Neural progenitor cell (in vitro differentiated cells): ENCODE measurements around the gene TP53BP1. TPM values are rescaled to one million over a fixed set of nuclear protein-coding genes. Genes with fewer than 3 reads are reported as not detected.

ENCODE experiments used
- DNase-seq: peaks from one replicate; pipeline ENCODE4 v3.0.0-alpha.2; 2016; ENCODE audit warnings: low spot score
- H2AFZ ChIP-seq: fragments of 200-600 bp; sonication (generic); replicated peaks from 2 replicates; pipeline ENCODE4 v1.6.1; 2016; ENCODE audit warnings: antibody characterized with exemption
- H3F3A ChIP-seq: fragments of 200-600 bp; sonication (generic); 2 replicates; pipeline ENCODE4 v1.6.1; 2016; ENCODE audit warnings: antibody characterized with exemption, low read depth
- H3K27ac ChIP-seq: fragments of 200-600 bp; sonication (generic); 2 replicates; pipeline ENCODE4 v1.5.1; 2016; ENCODE audit warnings: mild to moderate bottlenecking
- H3K27me3 ChIP-seq: fragments of 200-600 bp; sonication (generic); 2 replicates; pipeline ENCODE4 v1.6.1; 2016; ENCODE audit warnings: mild to moderate bottlenecking, moderate library complexity
- H3K36me3 ChIP-seq: fragments of 200-600 bp; sonication (generic); 2 replicates; pipeline ENCODE4 v1.5.1; 2016
- H3K4me1 ChIP-seq: fragments of 200-600 bp; sonication (generic); 2 replicates; pipeline ENCODE4 v1.6.1; 2016; ENCODE audit warnings: mixed run types
- H3K4me2 ChIP-seq: fragments of 200-600 bp; sonication (generic); 2 replicates; pipeline ENCODE4 v1.6.1; 2016
- H3K4me3 ChIP-seq: fragments of 200-600 bp; sonication (generic); 2 replicates; pipeline ENCODE4 v1.5.1; 2016
- H3K79me2 ChIP-seq: fragments of 200-600 bp; sonication (generic); 2 replicates; pipeline ENCODE4 v1.6.1; 2016; ENCODE audit warnings: low read depth
- H3K9ac ChIP-seq: fragments of 200-600 bp; sonication (generic); 2 replicates; pipeline ENCODE4 v1.6.1; 2016
- H3K9me3 ChIP-seq: fragments of 200-600 bp; sonication (generic); 2 replicates; pipeline ENCODE4 v1.5.1; 2016; ENCODE audit warnings: low read depth
- H4K20me1 ChIP-seq: fragments of 200-600 bp; sonication (generic); 2 replicates; pipeline ENCODE4 v1.6.1; 2016; ENCODE audit warnings: low read depth
- H3K27ac Mint-ChIP-seq: 3 replicates; pipeline ENCODE4 v1.8.0; 2021; ENCODE audit warnings: mixed read lengths
- H3K27me3 Mint-ChIP-seq: 2 replicates; pipeline ENCODE4 v1.8.0; 2022; ENCODE audit warnings: low read depth, mild to moderate bottlenecking, inconsistent platforms, moderate library complexity, mixed read lengths; ENCODE audit not compliant: insufficient read depth
- H3K36me3 Mint-ChIP-seq: 3 replicates; pipeline ENCODE4 v1.8.0; 2021; ENCODE audit warnings: mixed read lengths
- H3K4me1 Mint-ChIP-seq: 3 replicates; pipeline ENCODE4 v1.8.0; 2021; ENCODE audit warnings: mixed read lengths
- H3K4me3 Mint-ChIP-seq: 3 replicates; pipeline ENCODE4 v1.8.0; 2021; ENCODE audit warnings: mild to moderate bottlenecking, moderate library complexity, mixed read lengths
- H3K9me3 Mint-ChIP-seq: 3 replicates; pipeline ENCODE4 v1.8.0; 2020; ENCODE audit warnings: mixed read lengths
- EZH2 ChIP-seq: fragments of 200-600 bp; sonication (generic); IDR thresholded peaks from 2 replicates; pipeline ENCODE4 v1.6.1; 2017; ENCODE audit warnings: antibody characterized with exemption, mild to moderate bottlenecking, moderate library complexity
- EZH2phosphoT487 ChIP-seq: fragments of 200-600 bp; sonication (generic); IDR thresholded peaks from 2 replicates; pipeline ENCODE4 v1.6.1; 2017; ENCODE audit warnings: antibody characterized with exemption
- total RNA-seq: library from RNA; depleted of rRNA; stranded (reverse); fragments of >200 nt; gene quantifications from 2 replicates; pipeline ENCODE4 v1.2.3, GENCODE V29; 2015; ENCODE audit warnings: low replicate concordance
- TF ChIP-seq, protein P1 (sequence below): fragments of 200-600 bp; sonication (generic); IDR thresholded peaks from 2 replicates; pipeline ENCODE4 v1.5.1; 2017; ENCODE audit warnings: antibody characterized with exemption, mild to moderate bottlenecking

The TP53BP1 gene
- total RNA-seq, 1 donor from 2014 or later: 66.5 TPM

DNA sequence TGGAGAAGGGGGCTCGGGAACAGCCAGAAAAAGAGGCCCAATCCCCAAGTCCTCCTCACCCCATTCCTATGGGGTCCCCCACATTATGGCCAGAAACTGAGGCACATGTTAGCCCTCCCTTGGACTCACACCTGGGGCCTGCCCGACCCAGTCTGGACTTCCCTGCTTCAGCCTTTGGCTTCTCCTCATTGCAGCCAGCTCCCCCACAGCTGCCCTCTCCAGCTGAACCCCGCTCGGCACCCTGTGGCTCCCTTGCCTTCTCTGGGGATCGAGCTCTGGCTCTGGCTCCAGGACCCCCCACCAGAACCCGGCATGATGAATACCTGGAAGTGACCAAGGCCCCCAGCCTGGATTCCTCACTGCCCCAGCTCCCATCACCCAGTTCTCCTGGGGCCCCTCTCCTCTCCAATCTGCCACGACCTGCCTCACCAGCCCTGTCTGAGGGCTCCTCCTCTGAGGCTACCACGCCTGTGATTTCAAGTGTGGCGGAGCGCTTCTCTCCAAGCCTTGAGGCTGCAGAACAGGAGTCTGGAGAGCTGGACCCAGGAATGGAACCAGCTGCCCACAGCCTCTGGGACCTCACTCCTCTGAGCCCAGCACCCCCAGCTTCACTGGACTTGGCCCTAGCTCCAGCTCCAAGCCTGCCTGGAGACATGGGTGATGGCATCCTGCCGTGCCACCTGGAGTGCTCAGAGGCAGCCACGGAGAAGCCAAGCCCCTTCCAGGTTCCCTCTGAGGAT, 35.0 kb upstream of the TP53BP1 start:
- H2AFZ ChIP-seq: no peak overlapping the region
- no peak for DNase-seq
- TF ChIP-seq, protein P1, sequence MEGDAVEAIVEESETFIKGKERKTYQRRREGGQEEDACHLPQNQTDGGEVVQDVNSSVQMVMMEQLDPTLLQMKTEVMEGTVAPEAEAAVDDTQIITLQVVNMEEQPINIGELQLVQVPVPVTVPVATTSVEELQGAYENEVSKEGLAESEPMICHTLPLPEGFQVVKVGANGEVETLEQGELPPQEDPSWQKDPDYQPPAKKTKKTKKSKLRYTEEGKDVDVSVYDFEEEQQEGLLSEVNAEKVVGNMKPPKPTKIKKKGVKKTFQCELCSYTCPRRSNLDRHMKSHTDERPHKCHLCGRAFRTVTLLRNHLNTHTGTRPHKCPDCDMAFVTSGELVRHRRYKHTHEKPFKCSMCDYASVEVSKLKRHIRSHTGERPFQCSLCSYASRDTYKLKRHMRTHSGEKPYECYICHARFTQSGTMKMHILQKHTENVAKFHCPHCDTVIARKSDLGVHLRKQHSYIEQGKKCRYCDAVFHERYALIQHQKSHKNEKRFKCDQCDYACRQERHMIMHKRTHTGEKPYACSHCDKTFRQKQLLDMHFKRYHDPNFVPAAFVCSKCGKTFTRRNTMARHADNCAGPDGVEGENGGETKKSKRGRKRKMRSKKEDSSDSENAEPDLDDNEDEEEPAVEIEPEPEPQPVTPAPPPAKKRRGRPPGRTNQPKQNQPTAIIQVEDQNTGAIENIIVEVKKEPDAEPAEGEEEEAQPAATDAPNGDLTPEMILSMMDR: no peak
- TF ChIP-seq EZH2phosphoT487: no peak
- TF ChIP-seq EZH2: no peak
- no peak overlapping the region for H3K4me2 ChIP-seq
- H3K9me3 ChIP-seq: no peaks in the 10 kb centered on the region
- no peaks in the 10 kb centered on the region for H3K36me3 ChIP-seq
- H3K27me3 Mint-ChIP-seq: peaks cover 13% of the 10 kb centered on the region
- H3K4me3 Mint-ChIP-seq: no peak overlapping the region
- H3K36me3 Mint-ChIP-seq: peaks cover 38% of the 10 kb centered on the region
- no peaks in the 10 kb centered on the region for H3K27me3 ChIP-seq
- H3K27ac Mint-ChIP-seq: no peak overlapping the region
- no peak overlapping the region for H3K27ac ChIP-seq
- peaks cover 6% of the 10 kb centered on the region for H3K9me3 Mint-ChIP-seq
- no peak overlapping the region for H3K4me3 ChIP-seq
- peaks cover 20% of the 10 kb centered on the region for H3K4me1 ChIP-seq
- no peaks in the 10 kb centered on the region for H3K79me2 ChIP-seq
- no peak overlapping the region for H3K9ac ChIP-seq
- no peaks in the 10 kb centered on the region for H4K20me1 ChIP-seq
- peaks cover 17% of the 10 kb centered on the region for H3K4me1 Mint-ChIP-seq
- peaks cover 19% of the 10 kb centered on the region for H3F3A ChIP-seq

DNA sequence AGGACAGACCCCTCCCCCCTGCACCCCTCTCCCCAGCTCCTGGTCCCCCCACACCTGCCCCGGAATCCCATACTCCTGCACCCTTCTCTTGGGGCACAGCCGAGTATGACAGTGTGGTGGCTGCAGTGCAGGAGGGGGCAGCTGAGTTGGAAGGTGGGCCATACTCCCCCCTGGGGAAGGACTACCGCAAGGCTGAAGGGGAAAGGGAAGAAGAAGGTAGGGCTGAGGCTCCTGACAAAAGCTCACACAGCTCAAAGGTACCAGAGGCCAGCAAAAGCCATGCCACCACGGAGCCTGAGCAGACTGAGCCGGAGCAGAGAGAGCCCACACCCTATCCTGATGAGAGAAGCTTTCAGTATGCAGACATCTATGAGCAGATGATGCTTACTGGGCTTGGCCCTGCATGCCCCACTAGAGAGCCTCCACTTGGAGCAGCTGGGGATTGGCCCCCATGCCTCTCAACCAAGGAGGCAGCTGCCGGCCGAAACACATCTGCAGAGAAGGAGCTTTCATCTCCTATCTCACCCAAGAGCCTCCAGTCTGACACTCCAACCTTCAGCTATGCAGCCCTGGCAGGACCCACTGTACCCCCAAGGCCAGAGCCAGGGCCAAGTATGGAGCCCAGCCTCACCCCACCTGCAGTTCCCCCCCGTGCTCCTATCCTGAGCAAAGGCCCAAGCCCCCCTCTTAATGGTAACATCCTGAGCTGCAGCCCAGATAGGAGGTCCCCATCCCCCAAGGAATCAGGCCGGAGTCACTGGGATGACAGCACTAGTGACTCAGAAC, 34.3 kb upstream of the TP53BP1 start:
- H3K4me3 Mint-ChIP-seq: no peak overlapping the region
- no peak overlapping the region for H3K27ac Mint-ChIP-seq
- peaks cover 17% of the 10 kb centered on the region for H3K4me1 Mint-ChIP-seq
- Histone ChIP-seq H3K9me3 (no peaks in the 10 kb centered on the region), H3K4me1 (peaks cover 20% of the 10 kb centered on the region), H3K4me3 (no peak overlapping the region), H3K79me2 (no peaks in the 10 kb centered on the region), H4K20me1 (no peaks in the 10 kb centered on the region), H3K27ac (no peak overlapping the region), H3K4me2 (no peak overlapping the region), H3F3A (peaks cover 19% of the 10 kb centered on the region), H3K36me3 (no peaks in the 10 kb centered on the region), H3K27me3 (no peaks in the 10 kb centered on the region), H2AFZ (no peak overlapping the region), H3K9ac (no peak overlapping the region)
- H3K9me3 Mint-ChIP-seq: peaks cover 6% of the 10 kb centered on the region
- TF ChIP-seq EZH2phosphoT487: no peak
- TF ChIP-seq, protein P1: no peak
- no peak for TF ChIP-seq EZH2
- DNase-seq: no peak
- H3K27me3 Mint-ChIP-seq: peaks cover 13% of the 10 kb centered on the region
- H3K36me3 Mint-ChIP-seq: peaks cover 45% of the 10 kb centered on the region

DNA sequence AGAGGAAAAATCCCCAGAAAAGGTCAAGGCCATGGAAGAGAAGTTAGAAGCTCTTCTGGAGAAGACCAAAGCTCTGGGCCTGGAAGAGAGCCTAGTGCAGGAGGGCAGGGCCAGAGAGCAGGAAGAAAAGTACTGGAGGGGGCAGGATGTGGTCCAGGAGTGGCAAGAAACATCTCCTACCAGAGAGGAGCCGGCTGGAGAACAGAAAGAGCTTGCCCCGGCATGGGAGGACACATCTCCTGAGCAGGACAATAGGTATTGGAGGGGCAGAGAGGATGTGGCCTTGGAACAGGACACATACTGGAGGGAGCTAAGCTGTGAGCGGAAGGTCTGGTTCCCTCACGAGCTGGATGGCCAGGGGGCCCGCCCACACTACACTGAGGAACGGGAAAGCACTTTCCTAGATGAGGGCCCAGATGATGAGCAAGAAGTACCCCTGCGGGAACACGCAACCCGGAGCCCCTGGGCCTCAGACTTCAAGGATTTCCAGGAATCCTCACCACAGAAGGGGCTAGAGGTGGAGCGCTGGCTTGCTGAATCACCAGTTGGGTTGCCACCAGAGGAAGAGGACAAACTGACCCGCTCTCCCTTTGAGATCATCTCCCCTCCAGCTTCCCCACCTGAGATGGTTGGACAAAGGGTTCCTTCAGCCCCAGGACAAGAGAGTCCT, 33.4 kb upstream of the TP53BP1 start:
- Histone ChIP-seq H3K4me1 (peaks cover 16% of the 10 kb centered on the region), H3K27ac (no peak overlapping the region), H2AFZ (no peak overlapping the region), H3K79me2 (no peaks in the 10 kb centered on the region), H3K4me3 (no peak overlapping the region), H3K9me3 (no peaks in the 10 kb centered on the region), H4K20me1 (no peaks in the 10 kb centered on the region), H3K27me3 (no peaks in the 10 kb centered on the region), H3K36me3 (no peaks in the 10 kb centered on the region), H3F3A (peaks cover 16% of the 10 kb centered on the region), H3K9ac (no peak overlapping the region), H3K4me2 (no peak overlapping the region)
- Mint-ChIP-seq H3K4me3 (no peak overlapping the region), H3K9me3 (peaks cover 6% of the 10 kb centered on the region), H3K27me3 (peaks cover 10% of the 10 kb centered on the region), H3K27ac (no peak overlapping the region), H3K36me3 (peaks cover 53% of the 10 kb centered on the region), H3K4me1 (peaks cover 10% of the 10 kb centered on the region)
- TF ChIP-seq, protein P1: no peak
- TF ChIP-seq EZH2phosphoT487: no peak
- DNase-seq: no peak
